ENCODE data around the gene GTSF1L. TPM values are rescaled to one million over a fixed set of nuclear protein-coding genes. Genes with fewer than 3 reads are reported as not detected.

The GTSF1L gene
- total RNA-seq, 1 experiment from 2014 or later = not detected

GRCh38 chr20:43751167-43752050, 24.6 kb upstream of the GTSF1L start:
- Histone ChIP-seq H3K27me3 (no peaks in the 10 kb centered on the region), H3K9me3 (no peaks in the 10 kb centered on the region), H3K36me3 (no peaks in the 10 kb centered on the region), H3K4me3 (no peak overlapping the region)
- DNase-seq = peak; percentile 78

GRCh38 chr20:43750774-43751166, 24.0 kb upstream of the GTSF1L start:
- no peaks in the 10 kb centered on the region for H3K9me3 ChIP-seq
- H3K27me3 ChIP-seq = no peaks in the 10 kb centered on the region
- no peak overlapping the region for H3K4me3 ChIP-seq
- no peak for DNase-seq
- no peaks in the 10 kb centered on the region for H3K36me3 ChIP-seq

GRCh38 chr20:43749734-43750294, 23.0 kb upstream of the GTSF1L start:
- DNase-seq = peak; percentile 74
- H3K27me3 ChIP-seq = no peaks in the 10 kb centered on the region
- no peaks in the 10 kb centered on the region for H3K9me3 ChIP-seq
- no peak overlapping the region for H3K4me3 ChIP-seq
- H3K36me3 ChIP-seq = no peaks in the 10 kb centered on the region

GRCh38 chr20:43748274-43748673, 21.5 kb upstream of the GTSF1L start:
- Histone ChIP-seq H3K9me3 (no peaks in the 10 kb centered on the region), H3K36me3 (no peaks in the 10 kb centered on the region), H3K27me3 (no peaks in the 10 kb centered on the region; the same call in 1 of the 2 replicates), H3K4me3 (no peak overlapping the region)
- DNase-seq = no peak

DNA sequence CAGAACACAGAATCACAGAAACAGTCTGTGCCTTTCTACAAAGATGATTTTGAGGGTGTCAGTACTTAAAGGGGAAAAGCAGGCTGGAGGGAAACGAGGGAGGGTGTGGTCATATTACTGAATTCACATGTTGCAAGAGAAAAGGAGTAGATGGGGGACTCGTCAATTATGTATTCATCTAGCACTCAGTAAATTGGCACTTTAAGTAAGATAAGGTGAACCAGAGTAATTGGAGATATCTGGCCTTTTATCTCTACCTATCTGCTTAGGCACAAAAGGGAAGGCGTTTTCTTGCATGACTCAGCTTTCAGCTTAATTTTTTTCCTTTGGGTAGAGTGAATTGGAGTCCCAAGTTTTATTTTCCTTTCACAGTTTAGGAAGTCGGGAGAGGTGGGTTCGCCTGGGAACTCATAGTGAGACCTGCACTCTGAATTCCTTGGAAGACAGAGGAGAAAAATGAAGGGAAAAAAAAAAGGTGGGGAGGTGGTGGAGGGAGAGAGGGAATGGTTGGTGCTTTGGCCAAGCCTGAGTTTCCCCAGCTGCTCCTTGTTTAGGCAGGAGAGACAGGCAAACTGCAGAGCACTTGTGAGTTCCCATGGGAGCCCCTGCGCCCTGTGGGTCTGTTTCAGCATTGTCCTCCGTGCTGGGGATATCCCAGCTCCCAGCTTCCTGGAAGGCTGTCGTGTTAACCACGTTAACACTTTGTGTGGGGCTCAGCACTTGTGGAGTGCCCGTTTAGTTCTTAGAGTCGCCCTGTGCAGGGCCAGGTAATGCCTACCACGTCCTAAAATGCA, 19.7 kb upstream of the GTSF1L start:
- no peak for DNase-seq
- no peaks in the 10 kb centered on the region for H3K9me3 ChIP-seq
- no peaks in the 10 kb centered on the region for H3K36me3 ChIP-seq

GRCh38 chr20:43744966-43745730, 18.3 kb upstream of the GTSF1L start:
- no peak for DNase-seq
- Histone ChIP-seq H3K9me3 (no peaks in the 10 kb centered on the region), H3K36me3 (no peaks in the 10 kb centered on the region), H3K4me3 (no peak overlapping the region), H3K27me3 (no peaks in the 10 kb centered on the region; the same call in 1 of the 2 replicates)

More for the DNA sequence above, 19.7 kb upstream of the GTSF1L start:
- Histone ChIP-seq H3K27me3 (no peaks in the 10 kb centered on the region; the same call in 1 of the 2 replicates), H3K4me3 (no peak overlapping the region)

DNA sequence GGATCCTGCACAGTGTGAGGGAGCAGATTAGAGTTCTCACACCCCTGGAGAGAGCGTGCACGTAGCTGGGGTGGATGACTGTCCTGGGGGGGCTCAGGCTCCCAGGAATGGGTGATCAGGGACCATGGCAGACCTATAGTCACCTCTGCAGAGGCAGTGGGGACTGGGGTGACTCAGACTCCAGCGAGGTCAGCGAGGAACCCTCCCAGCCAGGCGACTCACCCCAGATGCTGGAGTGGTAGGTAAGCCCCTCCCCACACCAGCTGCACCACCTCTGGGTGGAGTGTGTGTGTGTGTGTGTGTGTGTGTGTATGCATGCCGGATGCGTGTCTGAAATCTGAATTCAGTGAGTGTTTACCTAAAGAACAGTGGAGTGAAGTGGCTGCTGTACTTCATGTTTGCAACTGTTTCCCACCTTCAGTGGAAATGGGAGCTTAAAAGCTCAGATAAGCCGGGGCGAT, 17.4 kb upstream of the GTSF1L start:
- Histone ChIP-seq H3K9me3 (no peaks in the 10 kb centered on the region), H3K36me3 (no peaks in the 10 kb centered on the region), H3K27me3 (no peaks in the 10 kb centered on the region; the same call in 1 of the 2 replicates), H3K4me3 (no peak overlapping the region)
- peak; percentile 68 for DNase-seq

DNA sequence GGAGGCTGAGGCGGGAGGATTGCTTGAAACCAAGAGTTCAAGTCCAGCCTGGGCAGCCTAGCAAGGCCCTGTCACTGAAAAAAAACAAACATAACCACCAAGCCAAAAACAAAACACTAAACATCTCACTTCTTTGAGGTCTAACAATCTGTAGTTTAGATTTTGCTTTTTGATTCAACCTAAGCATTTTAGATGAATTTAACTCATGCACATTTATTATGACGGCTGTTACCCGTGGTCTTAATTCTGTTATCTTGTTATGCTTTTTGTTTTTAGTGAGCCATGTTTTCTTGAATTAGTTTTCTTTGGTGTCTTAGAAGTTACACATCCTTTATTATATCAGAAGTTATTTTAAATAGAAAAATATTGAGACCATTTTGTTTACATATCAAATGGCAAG, 13.8 kb upstream of the GTSF1L start:
- Histone ChIP-seq H3K9me3 (no peaks in the 10 kb centered on the region), H3K4me3 (no peak overlapping the region), H3K27me3 (no peaks in the 10 kb centered on the region; the same call in 1 of the 2 replicates), H3K36me3 (no peaks in the 10 kb centered on the region)
- DNase-seq = no peak

- DNase-seq = no peak
- Histone ChIP-seq H3K9me3 (no peaks in the 10 kb centered on the region), H3K27me3 (no peaks in the 10 kb centered on the region; the same call in 1 of the 2 replicates), H3K36me3 (no peaks in the 10 kb centered on the region), H3K4me3 (no peak overlapping the region)
Observed at GRCh38 chr20:43739148-43739749, 12.4 kb upstream of the GTSF1L start.

DNA sequence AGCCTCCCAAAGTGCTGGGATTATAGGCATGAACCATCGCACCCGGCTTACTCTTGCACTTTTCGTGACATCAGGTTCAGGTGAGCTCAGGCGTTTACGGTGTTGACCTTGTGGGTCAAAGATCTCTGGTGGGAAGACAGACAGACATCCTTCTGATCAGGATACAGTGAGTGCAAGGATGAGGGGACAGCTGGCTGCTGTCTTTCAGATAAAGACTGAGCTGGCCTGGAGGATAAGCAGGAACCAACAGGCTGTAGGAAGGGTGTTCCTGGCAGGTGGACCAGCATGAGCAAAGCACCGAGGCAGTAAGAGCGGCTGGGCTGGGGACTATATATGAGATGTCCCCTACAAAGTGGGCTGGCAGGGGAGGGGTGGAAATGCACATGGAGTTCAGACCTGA, 11.1 kb upstream of the GTSF1L start:
- no peaks in the 10 kb centered on the region for H3K36me3 ChIP-seq
- H3K27me3 ChIP-seq = no peaks in the 10 kb centered on the region
- DNase-seq = no peak
- H3K4me3 ChIP-seq = no peak overlapping the region
- H3K9me3 ChIP-seq = no peaks in the 10 kb centered on the region

- H3K36me3 ChIP-seq = no peaks in the 10 kb centered on the region
- no peaks in the 10 kb centered on the region for H3K9me3 ChIP-seq
- no peak for DNase-seq
- no peak overlapping the region for H3K4me3 ChIP-seq
- H3K27me3 ChIP-seq = no peaks in the 10 kb centered on the region
Observed at GRCh38 chr20:43736588-43737158, 9.9 kb upstream of the GTSF1L start.

GRCh38 chr20:43731927-43732326, 5.1 kb upstream of the GTSF1L start:
- Histone ChIP-seq H3K36me3 (no peaks in the 10 kb centered on the region), H3K4me3 (no peak overlapping the region), H3K27me3 (no peaks in the 10 kb centered on the region), H3K9me3 (no peaks in the 10 kb centered on the region)
- DNase-seq = no peak

GRCh38 chr20:43731469-43731868, 4.7 kb upstream of the GTSF1L start:
- peak; percentile 33 for DNase-seq
- no peak overlapping the region for H3K4me3 ChIP-seq

DNA sequence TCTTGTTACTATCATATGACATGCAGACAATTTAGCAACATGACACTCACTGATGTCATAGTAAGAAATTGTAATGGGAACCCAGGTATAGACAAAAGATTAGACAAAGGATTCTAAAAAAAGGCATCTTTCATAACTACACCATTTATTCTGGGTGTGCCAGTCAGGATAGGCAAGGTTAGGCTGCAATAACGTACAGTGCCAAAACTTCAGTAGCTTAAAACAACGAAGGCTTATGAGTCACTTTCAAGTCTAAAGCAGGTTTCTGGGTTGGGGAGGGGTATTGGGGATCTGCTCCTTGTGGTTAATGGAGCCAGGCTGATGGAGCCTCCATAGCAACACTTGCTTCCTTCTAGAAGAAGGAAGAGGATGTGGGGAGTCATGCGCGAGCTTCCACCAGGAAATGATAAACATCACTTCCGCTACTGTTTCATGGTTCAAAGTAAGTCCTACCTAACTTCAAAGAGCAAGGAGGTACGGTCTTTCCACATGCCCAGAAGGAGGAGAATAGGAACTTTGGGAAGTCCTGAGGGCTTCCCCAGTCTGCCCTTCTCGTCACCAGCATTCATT, 2.0 kb upstream of the GTSF1L start:
- no peaks in the 10 kb centered on the region for H3K36me3 ChIP-seq
- no peak overlapping the region for H3K4me3 ChIP-seq

More at GRCh38 chr20:43731469-43731868, 4.7 kb upstream of the GTSF1L start:
- Histone ChIP-seq H3K36me3 (no peaks in the 10 kb centered on the region), H3K27me3 (no peaks in the 10 kb centered on the region), H3K9me3 (no peaks in the 10 kb centered on the region)

GRCh38 chr20:43727980-43728590, 1.3 kb upstream of the GTSF1L start:
- H3K36me3 ChIP-seq = no peaks in the 10 kb centered on the region
- no peaks in the 10 kb centered on the region for H3K27me3 ChIP-seq
- no peak overlapping the region for H3K4me3 ChIP-seq
- no peak for DNase-seq
- no peaks in the 10 kb centered on the region for H3K9me3 ChIP-seq

More for the DNA sequence above, 2.0 kb upstream of the GTSF1L start:
- Histone ChIP-seq H3K9me3 (no peaks in the 10 kb centered on the region), H3K27me3 (no peaks in the 10 kb centered on the region)
- DNase-seq = no peak

All from MG63 (cell line).